ENCODE results near the gene SPOCK1.
"Not testable (repeated sequence)": the region's sequence is repeated elsewhere in the genome, so short reads cannot be mapped to it uniquely, and the experiment has no call there.

Gene SPOCK1

GRCh38 chr5:137405393-137405792, 93.7 kb downstream of the SPOCK1 start:
- Mint-ChIP-seq H3K4me1 (no peaks in the 10 kb centered on the region), H3K27me3 (peaks cover 0 to 7% of the 10 kb centered on the region in 2 donors), H3K27ac (no peak overlapping the region), H3K4me3 (no peak overlapping the region), H3K9me3 (no peaks in the 10 kb centered on the region), H3K36me3 (no peaks in the 10 kb centered on the region)
- DNase-seq (no peak), ATAC-seq (replicated peaks) (no peak)

DNA sequence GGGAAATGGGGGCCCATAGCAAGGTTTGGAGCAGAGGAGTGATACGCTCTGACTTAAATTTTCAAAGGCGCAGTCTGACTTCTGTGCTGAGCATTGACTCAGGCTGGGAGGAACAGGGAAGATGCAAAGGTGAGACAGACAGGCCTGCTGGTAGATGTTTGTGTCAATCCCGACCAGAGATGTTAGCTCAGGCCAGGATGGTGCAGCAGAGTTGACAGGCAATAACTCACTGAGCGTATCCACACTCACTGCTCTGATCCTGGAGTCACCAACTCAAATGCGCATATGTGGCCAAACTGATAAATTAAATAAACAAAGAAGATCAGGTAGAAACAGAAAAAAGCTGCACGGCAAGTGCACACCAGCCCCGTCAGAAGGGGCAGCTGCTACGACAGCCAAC, 95.3 kb downstream of the SPOCK1 start:
- DNase-seq = no peak
- no peak for ATAC-seq (replicated peaks)
- no peak overlapping the region for H3K27ac Mint-ChIP-seq
- H3K27me3 Mint-ChIP-seq = peaks cover 0 to 7% of the 10 kb centered on the region in 2 donors
- no peak overlapping the region for H3K4me3 Mint-ChIP-seq
- no peaks in the 10 kb centered on the region for H3K9me3 Mint-ChIP-seq
- no peaks in the 10 kb centered on the region for H3K36me3 Mint-ChIP-seq
- H3K4me1 Mint-ChIP-seq = no peaks in the 10 kb centered on the region

DNA sequence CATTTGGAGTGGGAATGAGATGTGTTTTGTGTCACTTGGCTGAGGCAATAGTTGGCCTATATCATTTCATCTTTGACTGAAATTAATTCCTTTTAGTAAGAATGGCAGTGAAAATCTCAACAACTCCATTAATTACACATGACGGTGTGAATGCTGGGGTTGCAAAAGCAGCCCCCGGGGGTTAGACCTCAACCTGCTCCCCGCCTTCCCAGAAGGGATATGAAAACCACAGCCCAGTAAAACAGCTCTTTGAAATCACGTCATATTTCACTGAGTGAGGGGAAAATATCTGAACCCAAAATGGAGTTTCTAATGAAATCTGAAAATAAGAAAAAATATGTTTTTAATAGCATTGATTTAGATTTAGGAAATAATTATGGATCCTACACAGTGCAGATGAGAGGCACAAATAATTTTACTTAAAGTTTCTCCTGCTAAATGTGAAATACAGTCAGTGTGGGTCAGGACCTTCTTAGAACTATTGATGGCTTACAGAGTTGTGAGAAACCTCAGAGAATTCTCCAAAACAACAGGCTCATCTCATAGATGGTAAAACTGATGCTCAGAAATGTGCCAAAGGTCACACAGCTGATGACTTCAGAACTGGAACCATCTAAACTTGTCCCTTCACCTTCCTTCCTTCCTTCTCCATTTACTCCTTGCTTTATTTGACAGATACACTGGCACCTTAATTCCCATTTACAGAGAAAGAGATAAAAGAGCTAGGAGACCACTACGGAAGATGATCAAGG, 96.5 kb downstream of the SPOCK1 start:
- DNase-seq (no peak), ATAC-seq (replicated peaks) (no peak)
- no peaks in the 10 kb centered on the region for H3K4me1 Mint-ChIP-seq
- H3K4me3 Mint-ChIP-seq = no peak overlapping the region
- no peaks in the 10 kb centered on the region for H3K36me3 Mint-ChIP-seq
- no peaks in the 10 kb centered on the region for H3K9me3 Mint-ChIP-seq
- peaks cover 3 to 7% of the 10 kb centered on the region in 2 donors for H3K27me3 Mint-ChIP-seq
- H3K27ac Mint-ChIP-seq = no peak overlapping the region

DNA sequence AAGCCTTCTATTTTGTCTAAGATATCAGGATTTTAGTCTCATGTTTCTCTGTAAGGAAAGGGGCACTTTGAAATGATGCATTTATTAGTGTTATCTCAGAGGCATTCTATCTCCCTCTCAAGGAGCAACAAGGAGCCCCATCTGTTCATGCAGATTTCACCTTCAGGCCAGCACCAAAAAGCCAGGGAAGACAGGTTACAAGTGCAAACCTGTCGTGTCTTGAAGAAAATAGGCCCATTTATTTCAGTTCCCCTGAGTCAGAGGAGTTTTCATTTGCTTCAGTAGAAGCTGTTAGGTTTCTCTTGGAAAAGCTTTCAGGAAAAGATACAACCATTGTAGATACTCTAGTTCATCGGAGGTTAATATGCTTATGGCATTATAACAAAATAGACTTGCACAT, 97.2 kb downstream of the SPOCK1 start:
- Mint-ChIP-seq H3K36me3 (no peaks in the 10 kb centered on the region), H3K27me3 (peaks cover 6 to 7% of the 10 kb centered on the region in 2 donors), H3K4me3 (no peak overlapping the region), H3K27ac (no peak overlapping the region), H3K4me1 (no peaks in the 10 kb centered on the region), H3K9me3 (no peaks in the 10 kb centered on the region)
- ATAC-seq (replicated peaks) (no peak), DNase-seq (no peak)

DNA sequence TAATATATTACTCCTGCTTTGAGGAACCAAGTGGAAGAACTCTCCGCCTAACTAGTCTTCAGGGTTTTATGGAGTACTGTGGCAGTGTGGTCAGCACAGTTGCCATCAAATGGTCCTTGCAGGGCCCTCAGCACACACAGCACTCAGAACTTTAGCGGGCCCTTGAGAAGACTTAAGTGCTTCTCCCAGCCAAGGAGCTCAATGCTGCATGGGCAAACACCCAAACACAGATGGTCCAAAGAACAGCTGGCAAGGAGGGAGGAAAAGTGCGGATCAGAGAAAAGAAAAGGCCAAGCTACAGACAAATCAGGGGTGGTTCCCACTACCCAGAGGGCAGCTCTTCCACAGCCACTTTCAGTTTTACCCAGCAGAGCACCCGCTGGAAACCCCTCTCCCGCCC, 98.6 kb downstream of the SPOCK1 start:
- H3K27ac Mint-ChIP-seq = no peak overlapping the region
- H3K4me3 Mint-ChIP-seq = no peak overlapping the region
- no peaks in the 10 kb centered on the region for H3K9me3 Mint-ChIP-seq
- no peaks in the 10 kb centered on the region for H3K4me1 Mint-ChIP-seq
- no peaks in the 10 kb centered on the region for H3K36me3 Mint-ChIP-seq
- H3K27me3 Mint-ChIP-seq = peaks cover 6 to 7% of the 10 kb centered on the region in 2 donors
- DNase-seq (no peak), ATAC-seq (replicated peaks) (no peak)

- peaks cover 6 to 7% of the 10 kb centered on the region in 2 donors for H3K27me3 Mint-ChIP-seq
- no peak for DNase-seq
- H3K4me1 Mint-ChIP-seq = no peaks in the 10 kb centered on the region
- no peak overlapping the region for H3K4me3 Mint-ChIP-seq
- no peaks in the 10 kb centered on the region for H3K36me3 Mint-ChIP-seq
- no peak for ATAC-seq (replicated peaks)
- no peaks in the 10 kb centered on the region for H3K9me3 Mint-ChIP-seq
- H3K27ac Mint-ChIP-seq = no peak overlapping the region
Measured at GRCh38 chr5:137399911-137400310, 99.2 kb downstream of the SPOCK1 start.

GRCh38 chr5:137398751-137399150, 100.4 kb downstream of the SPOCK1 start:
- Mint-ChIP-seq H3K27ac (no peak overlapping the region), H3K9me3 (no peaks in the 10 kb centered on the region), H3K4me1 (no peaks in the 10 kb centered on the region), H3K27me3 (peaks cover 6% of the 10 kb centered on the region in 2 donors), H3K36me3 (no peaks in the 10 kb centered on the region), H3K4me3 (no peak overlapping the region)
- DNase-seq (no peak), ATAC-seq (replicated peaks) (no peak)

DNA sequence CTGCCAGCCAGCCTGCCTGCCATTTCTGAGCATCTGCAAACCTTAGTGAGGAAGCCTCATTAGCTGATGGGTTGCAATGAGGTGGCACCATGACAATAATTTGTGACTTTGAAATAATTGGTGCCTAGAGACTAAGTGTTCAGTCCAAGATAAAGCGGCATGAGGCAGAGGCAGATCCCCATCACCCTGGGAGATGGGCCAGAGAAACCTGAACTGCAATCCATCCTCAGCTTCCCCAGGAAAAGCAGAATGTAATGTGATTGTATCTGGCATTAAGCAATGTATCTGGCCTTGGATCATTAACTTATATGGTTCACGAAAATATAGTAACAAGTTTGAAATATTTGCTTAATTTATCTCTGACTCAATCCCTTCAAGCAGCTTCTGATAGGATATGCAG, 101.0 kb downstream of the SPOCK1 start:
- DNase-seq (no peak), ATAC-seq (replicated peaks) (no peak)
- Mint-ChIP-seq H3K4me1 (no peaks in the 10 kb centered on the region), H3K36me3 (no peaks in the 10 kb centered on the region), H3K4me3 (no peak overlapping the region), H3K9me3 (no peaks in the 10 kb centered on the region), H3K27ac (no peak overlapping the region), H3K27me3 (peaks cover under 1 to 6% of the 10 kb centered on the region in 2 donors)

GRCh38 chr5:137395011-137395755, 103.9 kb downstream of the SPOCK1 start:
- ATAC-seq (replicated peaks) (no peak), DNase-seq (no peak)
- Mint-ChIP-seq H3K27me3 (peaks cover 0 to 6% of the 10 kb centered on the region in 2 donors), H3K9me3 (peaks cover 0 to 2% of the 10 kb centered on the region in 2 donors), H3K4me3 (no peak overlapping the region), H3K4me1 (no peaks in the 10 kb centered on the region), H3K36me3 (no peaks in the 10 kb centered on the region), H3K27ac (no peak overlapping the region)

GRCh38 chr5:137394380-137394779, 104.7 kb downstream of the SPOCK1 start:
- no peak overlapping the region for H3K27ac Mint-ChIP-seq
- H3K4me1 Mint-ChIP-seq = no peaks in the 10 kb centered on the region
- no peaks in the 10 kb centered on the region for H3K36me3 Mint-ChIP-seq
- H3K9me3 Mint-ChIP-seq = peaks cover 0 to 2% of the 10 kb centered on the region in 2 donors
- DNase-seq = no peak
- H3K4me3 Mint-ChIP-seq = no peak overlapping the region
- ATAC-seq (replicated peaks) = no peak
- H3K27me3 Mint-ChIP-seq = peaks cover 0 to 6% of the 10 kb centered on the region in 2 donors

DNA sequence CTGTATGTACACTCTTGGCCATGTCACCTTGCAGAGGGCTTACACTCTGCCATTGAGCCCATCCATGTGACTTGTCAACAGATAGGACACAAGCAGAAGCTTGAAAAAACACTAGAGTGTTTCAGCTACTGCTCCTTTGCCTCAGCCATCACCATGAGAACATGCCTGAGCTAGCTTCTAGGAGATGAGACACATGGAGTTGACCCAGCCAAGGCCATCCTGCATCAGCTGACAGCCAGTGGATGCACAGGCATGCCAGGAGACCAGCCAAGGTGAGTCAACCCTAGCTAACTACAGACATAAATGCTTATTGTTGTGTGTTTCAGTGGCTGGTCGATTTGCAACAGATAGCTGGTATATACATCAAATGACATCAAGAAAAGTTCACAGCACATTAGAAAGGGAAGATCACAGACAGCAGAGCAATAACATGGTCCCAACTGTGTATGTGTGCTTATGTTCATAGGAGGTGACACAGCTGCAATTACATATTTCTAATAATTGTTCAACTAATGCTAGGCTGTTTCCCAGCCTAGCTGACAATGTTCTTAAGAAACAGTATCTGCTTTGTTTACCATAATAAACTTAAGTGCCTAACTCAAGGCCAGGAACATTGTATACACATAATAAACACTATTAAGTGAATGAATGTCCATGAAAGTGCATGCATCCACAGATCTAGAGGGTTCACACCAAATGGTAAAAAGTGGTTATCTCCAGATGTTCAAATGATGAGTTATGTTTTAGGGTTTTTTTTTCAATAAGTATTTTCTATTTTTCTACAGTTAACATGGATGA, 105.7 kb downstream of the SPOCK1 start:
- ATAC-seq (replicated peaks) (no peak), DNase-seq (no peak)
- Mint-ChIP-seq H3K4me3 (no peak overlapping the region), H3K27ac (no peak overlapping the region), H3K4me1 (no peaks in the 10 kb centered on the region), H3K27me3 (peaks cover 0 to 6% of the 10 kb centered on the region in 2 donors), H3K36me3 (no peaks in the 10 kb centered on the region), H3K9me3 (peaks cover 0 to 2% of the 10 kb centered on the region in 2 donors)

DNA sequence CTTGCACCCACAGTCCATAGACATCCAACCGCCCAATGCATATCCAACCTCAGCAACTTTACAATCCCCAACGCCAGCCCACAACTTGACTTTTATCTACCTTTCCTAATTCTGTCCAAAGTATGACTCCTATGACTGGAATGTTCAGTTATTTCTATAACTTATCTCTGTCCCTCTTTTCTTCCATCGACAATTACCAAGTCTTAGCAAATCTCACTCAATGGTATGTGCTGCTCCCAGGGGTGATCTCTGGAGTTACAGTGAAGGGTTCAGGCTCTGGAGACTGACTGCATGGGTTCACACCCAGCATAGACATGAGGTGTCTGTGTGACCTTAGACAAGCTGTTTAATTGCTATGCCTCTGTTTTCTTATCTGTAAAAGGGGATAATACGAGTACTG, 106.9 kb downstream of the SPOCK1 start:
- Mint-ChIP-seq H3K27ac (no peak overlapping the region), H3K4me1 (no peaks in the 10 kb centered on the region), H3K4me3 (no peak overlapping the region), H3K36me3 (no peaks in the 10 kb centered on the region), H3K9me3 (peaks cover 0 to 2% of the 10 kb centered on the region in 2 donors), H3K27me3 (no peaks in the 10 kb centered on the region)
- ATAC-seq (replicated peaks) (no peak), DNase-seq (no peak)

GRCh38 chr5:137391044-137391443, 108.1 kb downstream of the SPOCK1 start:
- not testable (repeated sequence) for H3K4me3 Mint-ChIP-seq

DNA sequence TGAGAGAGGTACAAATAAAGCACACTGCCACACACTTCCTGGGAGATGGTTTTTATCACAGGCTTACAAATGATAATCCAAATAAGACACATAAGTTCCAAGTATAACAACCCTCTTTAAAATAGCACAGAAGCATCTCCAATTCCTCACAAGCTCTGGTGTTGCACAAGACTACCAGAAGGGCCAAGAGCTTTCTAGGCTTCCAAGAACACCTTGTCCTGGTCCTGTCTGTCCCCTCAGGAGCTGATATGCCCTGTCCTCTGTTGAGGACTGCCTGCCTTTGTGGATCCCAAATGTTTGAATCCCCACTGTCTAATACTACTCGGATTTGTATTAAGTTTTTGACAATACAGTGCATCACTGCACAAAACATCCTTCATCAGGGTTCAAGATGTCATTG, 110.1 kb downstream of the SPOCK1 start:
- H3K27ac Mint-ChIP-seq = no peak overlapping the region
- no peaks in the 10 kb centered on the region for H3K36me3 Mint-ChIP-seq
- H3K4me1 Mint-ChIP-seq = no peaks in the 10 kb centered on the region
- H3K9me3 Mint-ChIP-seq = peaks cover 0 to 4% of the 10 kb centered on the region in 2 donors
- ATAC-seq (replicated peaks) = no peak
- no peaks in the 10 kb centered on the region for H3K27me3 Mint-ChIP-seq
- no peak for DNase-seq
- no peak overlapping the region for H3K4me3 Mint-ChIP-seq

More at GRCh38 chr5:137391044-137391443, 108.1 kb downstream of the SPOCK1 start:
- DNase-seq; H3K27me3 Mint-ChIP-seq; H3K36me3 Mint-ChIP-seq; H3K27ac Mint-ChIP-seq; ATAC-seq (replicated peaks); H3K4me1 Mint-ChIP-seq; H3K9me3 Mint-ChIP-seq: not testable (repeated sequence)

Data from stimulated activated naive B cell treated with anti-CD40 and anti-IgM and Interleukin-4, amounts not matched to agents 10 μg/mL and 1 μg/mL and 100 μg/mL, for 72 hours (primary cell).